Parathyroid adenoma (tissue), 2 donors: Measurements from ENCODE around the gene MKX.
A peak's percentile ranks its signal among the peaks of the same experiment; 100 is the strongest.

Source experiments
- H2AFZ ChIP-seq: fragments of 300-600 bp; sonication (generic); one replicate; pipeline ENCODE4 v1.7.0; 2017; ENCODE audit warnings: antibody characterized with exemption, mild to moderate bottlenecking
- H3K27ac ChIP-seq: fragments of 300-600 bp; sonication (generic); one replicate; pipeline ENCODE4 v1.7.0; 2017
- H3K27me3 ChIP-seq: fragments of 300-600 bp; sonication (generic); one replicate; pipeline ENCODE4 v1.7.0; 2017; ENCODE audit warnings: low read length; ENCODE audit not compliant: control insufficient read depth, insufficient read depth
- H3K36me3 ChIP-seq: fragments of 300-600 bp; sonication (generic); one replicate; pipeline ENCODE4 v1.7.0; 2017; ENCODE audit warnings: low read length; ENCODE audit not compliant: control insufficient read depth, insufficient read depth
- H3K4me1 ChIP-seq: fragments of 300-600 bp; sonication (generic); one replicate; pipeline ENCODE4 v1.7.0; 2017; ENCODE audit warnings: control low read depth
- H3K4me2 ChIP-seq: fragments of 300-600 bp; sonication (generic); one replicate; pipeline ENCODE4 v1.7.0; 2017; ENCODE audit warnings: low read length
- H3K4me3 ChIP-seq: fragments of 300-600 bp; sonication (generic); one replicate; pipeline ENCODE4 v1.7.0; 2017; ENCODE audit warnings: low read depth, low read length
- H3K79me2 ChIP-seq: fragments of 300-600 bp; sonication (generic); one replicate; pipeline ENCODE4 v1.7.0; 2017; ENCODE audit warnings: control low read depth
- H3K9ac ChIP-seq: fragments of 300-600 bp; sonication (generic); one replicate; pipeline ENCODE4 v1.7.0; 2017; ENCODE audit warnings: mild to moderate bottlenecking
- H3K9me3 ChIP-seq: fragments of 300-600 bp; sonication (generic); one replicate; pipeline ENCODE4 v1.7.0; 2017; ENCODE audit warnings: low read length; ENCODE audit not compliant: control insufficient read depth
- CTCF ChIP-seq: fragments of 300-600 bp; sonication (generic); IDR thresholded peaks from one replicate; pipeline ENCODE4 v1.7.0; 2017; ENCODE audit warnings: antibody characterized with exemption, mild to moderate bottlenecking
- donor health status: primary hyperparathyroidism.

MKX gene

GRCh38 chr10:27745732-27746396 lies at the start of gene MKX:
Gene MKX (minus strand): TSS chr10:27745819. CDS start chr10:27743415, 2,404 bp downstream.
- Histone ChIP-seq H3K9ac (no peak within 1 kb of the TSS), H3K9me3 (no peaks in the 10 kb centered on the region), H3K27ac (no peak within 1 kb of the TSS), H3K4me3 (peak within 1 kb of the TSS; percentile 25), H3K36me3 (no peaks in the 10 kb centered on the region), H2AFZ (peak within 1 kb of the TSS; percentile 61), H3K27me3 (peaks cover 16% of the 10 kb centered on the region), H3K4me2 (peak within 1 kb of the TSS; percentile 78), H3K79me2 (no peaks in the 10 kb centered on the region), H3K4me1 (peaks cover 2% of the 10 kb centered on the region)
- no peak for TF ChIP-seq CTCF

GRCh38 chr10:27794157-27794556 lies 48.5 kb upstream of the MKX start:
- H3K4me2 ChIP-seq, result no peak overlapping the region
- no peaks in the 10 kb centered on the region for H3K4me1 ChIP-seq
- H3K27me3 ChIP-seq, result no peaks in the 10 kb centered on the region
- H3K4me3 ChIP-seq, result no peak overlapping the region
- no peak overlapping the region for H3K27ac ChIP-seq
- no peaks in the 10 kb centered on the region for H3K36me3 ChIP-seq
- TF ChIP-seq CTCF, result no peak
- no peaks in the 10 kb centered on the region for H3K9me3 ChIP-seq
- no peak overlapping the region for H2AFZ ChIP-seq
- H3K79me2 ChIP-seq, result no peaks in the 10 kb centered on the region
- no peak overlapping the region for H3K9ac ChIP-seq

GRCh38 chr10:27792216-27792615 lies 46.6 kb upstream of the MKX start:
- Histone ChIP-seq H3K36me3 (no peaks in the 10 kb centered on the region), H3K27ac (no peak overlapping the region), H2AFZ (no peak overlapping the region), H3K27me3 (no peaks in the 10 kb centered on the region), H3K79me2 (no peaks in the 10 kb centered on the region), H3K4me2 (no peak overlapping the region), H3K4me1 (no peaks in the 10 kb centered on the region), H3K9me3 (no peaks in the 10 kb centered on the region), H3K9ac (no peak overlapping the region), H3K4me3 (no peak overlapping the region)
- TF ChIP-seq CTCF, result no peak

- no peaks in the 10 kb centered on the region for H3K9me3 ChIP-seq
- no peaks in the 10 kb centered on the region for H3K79me2 ChIP-seq
- no peaks in the 10 kb centered on the region for H3K4me1 ChIP-seq
- H3K27me3 ChIP-seq, result no peaks in the 10 kb centered on the region
- H3K4me3 ChIP-seq, result no peak overlapping the region
- no peak overlapping the region for H3K27ac ChIP-seq
- H2AFZ ChIP-seq, result no peak overlapping the region
- H3K36me3 ChIP-seq, result no peaks in the 10 kb centered on the region
- TF ChIP-seq CTCF, result no peak
- H3K4me2 ChIP-seq, result no peak overlapping the region
- no peak overlapping the region for H3K9ac ChIP-seq
These were observed 38.7 kb upstream of the MKX start for GRCh38 chr10:27784272-27784671.

GRCh38 chr10:27783660-27784059 lies 38.0 kb upstream of the MKX start:
- TF ChIP-seq CTCF, result no peak

More at GRCh38 chr10:27783660-27784059, 38.0 kb upstream of the MKX start:
- Histone ChIP-seq H3K27ac (no peak overlapping the region), H3K9me3 (no peaks in the 10 kb centered on the region), H3K36me3 (no peaks in the 10 kb centered on the region), H3K4me2 (no peak overlapping the region), H2AFZ (no peak overlapping the region), H3K4me1 (no peaks in the 10 kb centered on the region), H3K4me3 (no peak overlapping the region), H3K9ac (no peak overlapping the region), H3K79me2 (no peaks in the 10 kb centered on the region), H3K27me3 (no peaks in the 10 kb centered on the region)
